Fibroblast of lung (primary cell): ENCODE measurements around the gene NHSL1. TPM values are rescaled to one million over a fixed set of nuclear protein-coding genes. Genes with fewer than 3 reads are reported as not detected.

ENCODE experiments used
- DNase-seq, 2 donors: peaks; one replicate each; pipeline versions ENCODE4 v3.0.0 to v3.0.0-alpha.2; 2010; ENCODE audit warnings: low read depth in 2 of 2
- H2AFZ ChIP-seq: 2 replicates; pipeline ENCODE4 v1.5.1; 2012; ENCODE audit warnings: low read length, control low read depth, inconsistent platforms
- H3K27ac ChIP-seq: 2 replicates; pipeline ENCODE4 v1.5.1; 2011; ENCODE audit warnings: low read length, control low read depth; ENCODE audit not compliant: insufficient read depth
- H3K27me3 ChIP-seq: 2 replicates; pipeline ENCODE4 v1.5.1; 2011; ENCODE audit warnings: mild to moderate bottlenecking, low read length; ENCODE audit not compliant: control insufficient read depth, insufficient read depth
- H3K36me3 ChIP-seq: 2 replicates; pipeline ENCODE4 v1.5.1; 2011; ENCODE audit warnings: low read length; ENCODE audit not compliant: control insufficient read depth, insufficient read depth
- H3K4me1 ChIP-seq: 2 replicates; pipeline ENCODE4 v1.5.1; 2011; ENCODE audit warnings: low read length; ENCODE audit not compliant: control insufficient read depth, insufficient read depth; ENCODE audit errors: extremely low read depth
- H3K4me2 ChIP-seq: 2 replicates; pipeline ENCODE4 v1.5.1; 2011; ENCODE audit warnings: low read length, control low read depth; ENCODE audit not compliant: insufficient read depth; ENCODE audit errors: extremely low read depth
- H3K4me3 ChIP-seq, 4 experiments: fragments of 200-600 bp in 1 of 4; sonication (generic) in 1 of 4; replicated peaks in 1 of 4; 2 replicates each; pipeline ENCODE4 v1.5.1; 2011 to 2016; ENCODE audit warnings: low read length in 4 of 4, low read depth in 3 of 4, mild to moderate bottlenecking in 3 of 4, control low read depth in 2 of 4, inconsistent platforms in 1 of 4, mixed read lengths in 1 of 4; ENCODE audit not compliant: insufficient read depth in 1 of 4; ENCODE audit errors: control extremely low read depth in 1 of 4
- H3K79me2 ChIP-seq: 2 replicates; pipeline ENCODE4 v1.5.1; 2012; ENCODE audit warnings: mild to moderate bottlenecking, low read length, inconsistent platforms; ENCODE audit not compliant: control insufficient read depth, insufficient read depth
- H3K9ac ChIP-seq: 2 replicates; pipeline ENCODE4 v1.5.1; 2011; ENCODE audit warnings: mild to moderate bottlenecking, low read length, control low read depth; ENCODE audit not compliant: insufficient read depth
- H3K9me3 ChIP-seq: 2 replicates; pipeline ENCODE4 v1.5.1; 2012; ENCODE audit warnings: low read depth, low read length; ENCODE audit not compliant: control insufficient read depth, insufficient read depth
- H4K20me1 ChIP-seq: 2 replicates; pipeline ENCODE4 v1.5.1; 2011; ENCODE audit warnings: low read length; ENCODE audit not compliant: control insufficient read depth, insufficient read depth; ENCODE audit errors: extremely low read depth
- EZH2 ChIP-seq: IDR thresholded peaks from 2 replicates; pipeline ENCODE4 v1.5.1; 2012; ENCODE audit warnings: low read length, control low read depth, mild to moderate bottlenecking; ENCODE audit errors: missing control alignments
- polyA plus RNA-seq, 2 donors: library from polyadenylated mRNA; depleted of rRNA in 1 of 2; stranded (reverse) in 1 of 2; unstranded in 1 of 2; fragments of >200 nt; gene quantifications; 2 replicates each; pipeline ENCODE4 v1.2.1, GENCODE V29; 2011 to 2012; ENCODE audit warnings: missing spikeins in 1 of 2
- total RNA-seq: library from RNA; depleted of rRNA; stranded (reverse); fragments of >200 nt; gene quantifications from 2 replicates; pipeline ENCODE4 v1.2.1, GENCODE V29; 2014
- TF ChIP-seq, protein P1 (sequence below), 2 donors: IDR thresholded peaks in 1 of 2; conservative IDR thresholded peaks in 1 of 2; 1 replicate in 1 of 2; 2 replicates in 1 of 2; pipeline ENCODE4 v1.5.1; 2011 to 2012; ENCODE audit warnings: low read length in 2 of 2, control low read depth in 1 of 2, inconsistent platforms in 1 of 2, low read depth in 1 of 2, mild to moderate bottlenecking in 1 of 2

NHSL1 gene
- total and polyA plus RNA-seq, 2 donors (not counting 1 experiment from before 2014, with no cell fraction given) = 9.5 to 10.6 TPM

DNA sequence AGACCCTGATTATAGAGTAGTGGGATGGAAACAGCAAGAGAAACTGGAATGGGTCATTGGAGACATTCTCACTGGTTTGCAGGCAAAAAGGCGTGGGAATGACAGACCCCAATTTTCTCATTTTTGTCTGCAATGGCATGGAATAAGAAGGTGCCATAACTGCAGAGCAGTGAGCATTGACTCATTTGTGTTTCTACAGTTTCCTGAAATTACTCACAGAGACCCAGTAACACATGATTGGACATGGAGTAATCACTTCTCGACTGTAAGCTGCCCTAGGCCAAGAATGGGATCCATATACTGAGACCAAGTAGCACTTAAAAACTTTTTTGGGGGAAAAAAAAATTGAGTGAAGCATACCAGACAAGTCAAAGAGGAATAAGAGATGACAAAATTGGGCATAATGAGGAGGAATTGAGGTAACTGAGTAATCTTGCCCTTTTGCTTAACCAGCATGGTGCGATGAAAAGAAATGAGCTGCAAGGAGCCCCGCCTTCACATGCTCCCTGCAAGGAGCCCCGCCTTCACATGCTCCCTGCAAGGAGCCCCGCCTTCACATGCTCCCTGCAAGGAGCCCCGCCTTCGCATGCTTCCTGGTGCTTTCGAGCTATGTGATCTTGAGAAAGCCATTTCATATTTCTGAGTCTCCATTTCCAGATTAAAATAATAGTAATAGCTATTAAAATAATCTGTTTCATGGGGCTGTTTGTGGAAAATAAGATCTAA lies 44.1 kb downstream of the NHSL1 start:
- no peaks in the 10 kb centered on the region for H3K79me2 ChIP-seq
- no peak overlapping the region for H3K4me3 ChIP-seq
- H3K9ac ChIP-seq = no peak overlapping the region
- H3K27me3 ChIP-seq = no peaks in the 10 kb centered on the region
- H3K36me3 ChIP-seq = no peaks in the 10 kb centered on the region
- no peak overlapping the region for H3K27ac ChIP-seq
- H4K20me1 ChIP-seq = no peaks in the 10 kb centered on the region
- H2AFZ ChIP-seq = no peak overlapping the region
- DNase-seq = peak in 1 of 2 donors; percentile 29
- no peaks in the 10 kb centered on the region for H3K4me1 ChIP-seq
- no peak overlapping the region for H3K4me2 ChIP-seq
- no peaks in the 10 kb centered on the region for H3K9me3 ChIP-seq
- TF ChIP-seq EZH2 = no peak
- TF ChIP-seq, protein P1, sequence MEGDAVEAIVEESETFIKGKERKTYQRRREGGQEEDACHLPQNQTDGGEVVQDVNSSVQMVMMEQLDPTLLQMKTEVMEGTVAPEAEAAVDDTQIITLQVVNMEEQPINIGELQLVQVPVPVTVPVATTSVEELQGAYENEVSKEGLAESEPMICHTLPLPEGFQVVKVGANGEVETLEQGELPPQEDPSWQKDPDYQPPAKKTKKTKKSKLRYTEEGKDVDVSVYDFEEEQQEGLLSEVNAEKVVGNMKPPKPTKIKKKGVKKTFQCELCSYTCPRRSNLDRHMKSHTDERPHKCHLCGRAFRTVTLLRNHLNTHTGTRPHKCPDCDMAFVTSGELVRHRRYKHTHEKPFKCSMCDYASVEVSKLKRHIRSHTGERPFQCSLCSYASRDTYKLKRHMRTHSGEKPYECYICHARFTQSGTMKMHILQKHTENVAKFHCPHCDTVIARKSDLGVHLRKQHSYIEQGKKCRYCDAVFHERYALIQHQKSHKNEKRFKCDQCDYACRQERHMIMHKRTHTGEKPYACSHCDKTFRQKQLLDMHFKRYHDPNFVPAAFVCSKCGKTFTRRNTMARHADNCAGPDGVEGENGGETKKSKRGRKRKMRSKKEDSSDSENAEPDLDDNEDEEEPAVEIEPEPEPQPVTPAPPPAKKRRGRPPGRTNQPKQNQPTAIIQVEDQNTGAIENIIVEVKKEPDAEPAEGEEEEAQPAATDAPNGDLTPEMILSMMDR (conservative IDR thresholded peaks at IDR 0.05 in 1 of 2, IDR thresholded peaks at IDR 0.05 in 1 of 2; ENCODE audit: low read depth in 1 of 2, low read length in 2 of 2) = no peak

DNA sequence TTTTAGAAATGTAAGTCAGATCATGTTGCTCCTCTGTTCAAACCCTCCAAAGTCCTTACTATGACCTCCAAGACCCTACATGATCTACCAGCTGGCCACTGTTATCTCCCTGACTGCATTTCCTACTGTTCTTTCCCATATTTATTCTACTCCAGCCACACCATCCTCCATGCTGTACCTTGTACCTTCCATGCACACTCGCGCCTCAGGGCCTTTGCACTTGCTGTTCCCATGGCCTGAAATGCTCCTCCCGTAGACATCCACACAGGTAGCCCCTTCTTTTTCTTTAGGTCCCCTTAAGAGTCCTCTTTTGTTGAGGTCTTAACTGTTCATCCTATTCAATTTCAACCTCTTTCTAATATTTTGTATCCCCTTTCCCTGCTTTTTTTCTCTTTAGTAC lies 48.3 kb downstream of the NHSL1 start:
- no peaks in the 10 kb centered on the region for H3K4me1 ChIP-seq
- no peaks in the 10 kb centered on the region for H3K27me3 ChIP-seq
- H2AFZ ChIP-seq = no peak overlapping the region
- H3K4me3 ChIP-seq = no peak overlapping the region
- no peaks in the 10 kb centered on the region for H4K20me1 ChIP-seq
- H3K36me3 ChIP-seq = no peaks in the 10 kb centered on the region
- no peak overlapping the region for H3K9ac ChIP-seq
- no peak for TF ChIP-seq EZH2
- H3K27ac ChIP-seq = no peak overlapping the region
- no peaks in the 10 kb centered on the region for H3K79me2 ChIP-seq
- H3K4me2 ChIP-seq = no peak overlapping the region
- DNase-seq = no peak
- H3K9me3 ChIP-seq = no peaks in the 10 kb centered on the region

DNA sequence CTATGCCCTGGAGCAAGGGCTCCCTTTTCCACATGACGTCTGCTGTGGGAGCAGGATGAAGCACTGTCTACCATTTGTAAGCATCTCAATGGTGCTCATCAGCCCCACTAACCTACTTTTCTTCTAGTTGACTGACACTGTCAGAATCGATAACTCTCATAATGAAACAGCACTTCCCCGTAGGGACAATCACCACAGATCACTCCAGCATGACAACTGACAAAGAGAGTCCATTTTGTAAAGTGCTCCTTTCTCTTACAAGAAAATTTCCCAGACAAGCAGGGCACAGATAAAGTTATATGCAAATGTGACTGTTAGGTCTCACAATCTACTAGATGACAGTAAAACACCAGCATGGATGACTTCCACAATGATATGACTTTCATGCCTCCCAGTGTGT lies 48.8 kb downstream of the NHSL1 start:
- DNase-seq = no peak
- H3K4me1 ChIP-seq = no peaks in the 10 kb centered on the region

More for the DNA sequence above, 48.8 kb downstream of the NHSL1 start:
- TF ChIP-seq EZH2 = no peak
- TF ChIP-seq, protein P1 (conservative IDR thresholded peaks at IDR 0.05 in 1 of 2, IDR thresholded peaks at IDR 0.05 in 1 of 2; ENCODE audit: low read depth in 1 of 2, low read length in 2 of 2) = no peak
- H2AFZ ChIP-seq = no peak overlapping the region
- H3K9ac ChIP-seq = no peak overlapping the region
- H4K20me1 ChIP-seq = no peaks in the 10 kb centered on the region
- no peaks in the 10 kb centered on the region for H3K27me3 ChIP-seq
- no peaks in the 10 kb centered on the region for H3K9me3 ChIP-seq
- H3K4me3 ChIP-seq = no peak overlapping the region
- no peak overlapping the region for H3K27ac ChIP-seq
- H3K4me2 ChIP-seq = no peak overlapping the region
- H3K79me2 ChIP-seq = no peaks in the 10 kb centered on the region
- H3K36me3 ChIP-seq = no peaks in the 10 kb centered on the region
